Loucy (cell line): Measurements from ENCODE around the gene ISCA1.

Experiments used
- CTCF ChIP-seq: fragments of 200-600 bp; sonication (generic); conservative IDR thresholded peaks from 2 replicates; pipeline ENCODE4 v1.5.1; 2014; ENCODE audit warnings: mild to moderate bottlenecking, antibody characterized with exemption, low read length
- EZH2phosphoT487 ChIP-seq: fragments of 200-600 bp; IDR thresholded peaks from 2 replicates; pipeline ENCODE4 v1.6.1; 2018; ENCODE audit warnings: antibody characterized with exemption, mild to moderate bottlenecking, moderate library complexity, borderline replicate concordance

GRCh38 chr9:86300701-86301100 is 18.4 kb upstream of the ISCA1 start:
- TF ChIP-seq CTCF = no peak
- TF ChIP-seq EZH2phosphoT487 = no peak
